ENCODE results near the gene PKP3. TPM values are rescaled to one million over a fixed set of nuclear protein-coding genes. Genes with fewer than 3 reads are reported as not detected.
A peak's percentile ranks its signal among the peaks of the same experiment; 100 is the strongest.

The PKP3 gene
- total and polyA plus RNA-seq, 9 of the 15 experiments (the other 6 are each of a cell fraction or from before 2014, with no cell fraction given), result 0.11 to 110 (median 30.7) TPM

DNA sequence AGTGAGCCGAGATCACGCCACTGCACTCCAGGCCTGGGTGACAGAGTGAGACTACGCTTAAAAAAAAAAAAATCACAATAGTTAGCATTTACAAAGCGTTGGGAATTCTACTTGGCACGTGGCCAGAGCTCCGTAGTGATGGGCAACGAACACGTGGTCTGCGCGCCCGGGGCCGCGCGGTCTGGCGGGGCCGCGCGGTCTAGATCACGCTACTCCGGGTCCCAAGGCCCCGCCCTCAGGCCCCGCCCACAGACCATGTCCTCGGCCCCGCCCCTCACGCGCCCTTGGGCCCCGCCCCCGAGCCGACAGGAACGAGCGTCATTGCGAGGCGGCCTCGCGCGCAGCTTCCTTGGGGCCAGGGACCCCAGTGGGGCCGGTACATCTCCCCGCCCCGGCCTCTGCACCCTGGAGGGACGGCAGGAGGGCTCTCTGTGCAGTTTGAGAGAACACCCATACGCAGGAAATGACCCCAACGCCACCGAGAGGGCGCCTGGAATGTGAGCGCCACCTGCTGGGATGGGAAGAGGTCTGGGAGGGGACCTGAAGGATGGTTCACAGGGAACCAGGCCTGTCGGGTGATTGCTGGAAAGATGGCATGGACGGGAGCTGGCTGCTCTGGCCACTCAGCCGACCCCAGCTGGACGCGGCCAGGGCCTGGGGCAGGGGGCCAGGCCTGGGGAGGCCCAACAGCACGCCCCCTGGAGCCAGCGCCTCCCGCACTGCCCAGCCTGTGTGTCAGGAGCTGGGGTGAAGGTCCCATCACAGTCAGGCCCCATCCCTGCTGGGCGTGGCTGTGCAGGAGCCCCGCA, 54.1 kb downstream of the PKP3 start (continued):
- TF ChIP-seq, protein P1, sequence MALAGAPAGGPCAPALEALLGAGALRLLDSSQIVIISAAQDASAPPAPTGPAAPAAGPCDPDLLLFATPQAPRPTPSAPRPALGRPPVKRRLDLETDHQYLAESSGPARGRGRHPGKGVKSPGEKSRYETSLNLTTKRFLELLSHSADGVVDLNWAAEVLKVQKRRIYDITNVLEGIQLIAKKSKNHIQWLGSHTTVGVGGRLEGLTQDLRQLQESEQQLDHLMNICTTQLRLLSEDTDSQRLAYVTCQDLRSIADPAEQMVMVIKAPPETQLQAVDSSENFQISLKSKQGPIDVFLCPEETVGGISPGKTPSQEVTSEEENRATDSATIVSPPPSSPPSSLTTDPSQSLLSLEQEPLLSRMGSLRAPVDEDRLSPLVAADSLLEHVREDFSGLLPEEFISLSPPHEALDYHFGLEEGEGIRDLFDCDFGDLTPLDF (CRISPR knock-in tag; IDR thresholded peaks at IDR 0.05), result no peak
- no peak for TF ChIP-seq NFRKB (IDR thresholded peaks at IDR 0.05; ENCODE audit: low read depth)
- TF ChIP-seq, protein P2, sequence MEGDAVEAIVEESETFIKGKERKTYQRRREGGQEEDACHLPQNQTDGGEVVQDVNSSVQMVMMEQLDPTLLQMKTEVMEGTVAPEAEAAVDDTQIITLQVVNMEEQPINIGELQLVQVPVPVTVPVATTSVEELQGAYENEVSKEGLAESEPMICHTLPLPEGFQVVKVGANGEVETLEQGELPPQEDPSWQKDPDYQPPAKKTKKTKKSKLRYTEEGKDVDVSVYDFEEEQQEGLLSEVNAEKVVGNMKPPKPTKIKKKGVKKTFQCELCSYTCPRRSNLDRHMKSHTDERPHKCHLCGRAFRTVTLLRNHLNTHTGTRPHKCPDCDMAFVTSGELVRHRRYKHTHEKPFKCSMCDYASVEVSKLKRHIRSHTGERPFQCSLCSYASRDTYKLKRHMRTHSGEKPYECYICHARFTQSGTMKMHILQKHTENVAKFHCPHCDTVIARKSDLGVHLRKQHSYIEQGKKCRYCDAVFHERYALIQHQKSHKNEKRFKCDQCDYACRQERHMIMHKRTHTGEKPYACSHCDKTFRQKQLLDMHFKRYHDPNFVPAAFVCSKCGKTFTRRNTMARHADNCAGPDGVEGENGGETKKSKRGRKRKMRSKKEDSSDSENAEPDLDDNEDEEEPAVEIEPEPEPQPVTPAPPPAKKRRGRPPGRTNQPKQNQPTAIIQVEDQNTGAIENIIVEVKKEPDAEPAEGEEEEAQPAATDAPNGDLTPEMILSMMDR (IDR thresholded peaks at IDR 0.05 in 2 of 3, conservative IDR thresholded peaks at IDR 0.05 in 1 of 3; ENCODE audit: insufficient read depth in 2 of 3, low read depth in 1 of 3, low read length in 3 of 3), result peak; percentile 91 to 94 (median 91)
- no peak for TF ChIP-seq TFAM (CRISPR knock-in tag; conservative IDR thresholded peaks at IDR 0.05)
- TF ChIP-seq, protein P3, sequence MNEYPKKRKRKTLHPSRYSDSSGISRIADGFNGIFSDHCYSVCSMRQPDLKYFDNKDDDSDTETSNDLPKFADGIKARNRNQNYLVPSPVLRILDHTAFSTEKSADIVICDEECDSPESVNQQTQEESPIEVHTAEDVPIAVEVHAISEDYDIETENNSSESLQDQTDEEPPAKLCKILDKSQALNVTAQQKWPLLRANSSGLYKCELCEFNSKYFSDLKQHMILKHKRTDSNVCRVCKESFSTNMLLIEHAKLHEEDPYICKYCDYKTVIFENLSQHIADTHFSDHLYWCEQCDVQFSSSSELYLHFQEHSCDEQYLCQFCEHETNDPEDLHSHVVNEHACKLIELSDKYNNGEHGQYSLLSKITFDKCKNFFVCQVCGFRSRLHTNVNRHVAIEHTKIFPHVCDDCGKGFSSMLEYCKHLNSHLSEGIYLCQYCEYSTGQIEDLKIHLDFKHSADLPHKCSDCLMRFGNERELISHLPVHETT (CRISPR knock-in tag; conservative IDR thresholded peaks at IDR 0.05 in 1 of 2, IDR thresholded peaks at IDR 0.05 in 1 of 2), result peak in 1 of 2 experiments; percentile 90; a peak in 2 of 4 replicates
- no peak for TF ChIP-seq MIER1 (IDR thresholded peaks at IDR 0.05; ENCODE audit: low read depth)
- TF ChIP-seq CBFA2T2 (conservative IDR thresholded peaks at IDR 0.05), result 0 out of 2 replicates have a peak, but pooled peaks have one; percentile 7
- TF ChIP-seq ETV5 (CRISPR knock-in tag; IDR thresholded peaks at IDR 0.05; ENCODE audit: low read depth), result peak; percentile 23; the same call in 1 of the 2 replicates
- TF ChIP-seq, protein P4, sequence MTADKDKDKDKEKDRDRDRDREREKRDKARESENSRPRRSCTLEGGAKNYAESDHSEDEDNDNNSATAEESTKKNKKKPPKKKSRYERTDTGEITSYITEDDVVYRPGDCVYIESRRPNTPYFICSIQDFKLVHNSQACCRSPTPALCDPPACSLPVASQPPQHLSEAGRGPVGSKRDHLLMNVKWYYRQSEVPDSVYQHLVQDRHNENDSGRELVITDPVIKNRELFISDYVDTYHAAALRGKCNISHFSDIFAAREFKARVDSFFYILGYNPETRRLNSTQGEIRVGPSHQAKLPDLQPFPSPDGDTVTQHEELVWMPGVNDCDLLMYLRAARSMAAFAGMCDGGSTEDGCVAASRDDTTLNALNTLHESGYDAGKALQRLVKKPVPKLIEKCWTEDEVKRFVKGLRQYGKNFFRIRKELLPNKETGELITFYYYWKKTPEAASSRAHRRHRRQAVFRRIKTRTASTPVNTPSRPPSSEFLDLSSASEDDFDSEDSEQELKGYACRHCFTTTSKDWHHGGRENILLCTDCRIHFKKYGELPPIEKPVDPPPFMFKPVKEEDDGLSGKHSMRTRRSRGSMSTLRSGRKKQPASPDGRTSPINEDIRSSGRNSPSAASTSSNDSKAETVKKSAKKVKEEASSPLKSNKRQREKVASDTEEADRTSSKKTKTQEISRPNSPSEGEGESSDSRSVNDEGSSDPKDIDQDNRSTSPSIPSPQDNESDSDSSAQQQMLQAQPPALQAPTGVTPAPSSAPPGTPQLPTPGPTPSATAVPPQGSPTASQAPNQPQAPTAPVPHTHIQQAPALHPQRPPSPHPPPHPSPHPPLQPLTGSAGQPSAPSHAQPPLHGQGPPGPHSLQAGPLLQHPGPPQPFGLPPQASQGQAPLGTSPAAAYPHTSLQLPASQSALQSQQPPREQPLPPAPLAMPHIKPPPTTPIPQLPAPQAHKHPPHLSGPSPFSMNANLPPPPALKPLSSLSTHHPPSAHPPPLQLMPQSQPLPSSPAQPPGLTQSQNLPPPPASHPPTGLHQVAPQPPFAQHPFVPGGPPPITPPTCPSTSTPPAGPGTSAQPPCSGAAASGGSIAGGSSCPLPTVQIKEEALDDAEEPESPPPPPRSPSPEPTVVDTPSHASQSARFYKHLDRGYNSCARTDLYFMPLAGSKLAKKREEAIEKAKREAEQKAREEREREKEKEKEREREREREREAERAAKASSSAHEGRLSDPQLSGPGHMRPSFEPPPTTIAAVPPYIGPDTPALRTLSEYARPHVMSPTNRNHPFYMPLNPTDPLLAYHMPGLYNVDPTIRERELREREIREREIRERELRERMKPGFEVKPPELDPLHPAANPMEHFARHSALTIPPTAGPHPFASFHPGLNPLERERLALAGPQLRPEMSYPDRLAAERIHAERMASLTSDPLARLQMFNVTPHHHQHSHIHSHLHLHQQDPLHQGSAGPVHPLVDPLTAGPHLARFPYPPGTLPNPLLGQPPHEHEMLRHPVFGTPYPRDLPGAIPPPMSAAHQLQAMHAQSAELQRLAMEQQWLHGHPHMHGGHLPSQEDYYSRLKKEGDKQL (CRISPR knock-in tag; IDR thresholded peaks at IDR 0.05; ENCODE audit: borderline replicate concordance), result no peak
- TF ChIP-seq, protein P5, sequence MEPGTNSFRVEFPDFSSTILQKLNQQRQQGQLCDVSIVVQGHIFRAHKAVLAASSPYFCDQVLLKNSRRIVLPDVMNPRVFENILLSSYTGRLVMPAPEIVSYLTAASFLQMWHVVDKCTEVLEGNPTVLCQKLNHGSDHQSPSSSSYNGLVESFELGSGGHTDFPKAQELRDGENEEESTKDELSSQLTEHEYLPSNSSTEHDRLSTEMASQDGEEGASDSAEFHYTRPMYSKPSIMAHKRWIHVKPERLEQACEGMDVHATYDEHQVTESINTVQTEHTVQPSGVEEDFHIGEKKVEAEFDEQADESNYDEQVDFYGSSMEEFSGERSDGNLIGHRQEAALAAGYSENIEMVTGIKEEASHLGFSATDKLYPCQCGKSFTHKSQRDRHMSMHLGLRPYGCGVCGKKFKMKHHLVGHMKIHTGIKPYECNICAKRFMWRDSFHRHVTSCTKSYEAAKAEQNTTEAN (CRISPR knock-in tag; IDR thresholded peaks at IDR 0.05), result 0 out of 2 replicates have a peak, but pooled peaks have one; percentile 28
- TF ChIP-seq ZNF324 (CRISPR knock-in tag; IDR thresholded peaks at IDR 0.05), result no peak
- TF ChIP-seq ZNF184 (CRISPR knock-in tag; IDR thresholded peaks at IDR 0.05), result no peak

Measured in K562 (cell line).